Right lobe of liver (tissue), 4 donors: Measurements from ENCODE around the gene DHX30.

ENCODE experiments used
- POLR2A ChIP-seq: fragments of 450-650 bp; IDR thresholded peaks from one replicate; pipeline ENCODE4 v1.6.1; 2017; ENCODE audit warnings: antibody characterized with exemption, mild to moderate bottlenecking
- TF ChIP-seq, protein P1 (sequence below), 4 donors: fragments of 200-600 bp in 3 of 4; fragments of 450-650 bp in 1 of 4; IDR thresholded peaks; one replicate each; pipeline versions ENCODE4 v1.5.1 to v1.8.0; 2016 to 2022; ENCODE audit warnings: antibody characterized with exemption in 4 of 4, mild to moderate bottlenecking in 2 of 4
- donor health status: DM: no; HTN: no; CAD: no.
- donor health status: DM: no; HTN: no; CAD: no.
- donor health status: DM: no; HTN: yes; CAD: no.

DNA sequence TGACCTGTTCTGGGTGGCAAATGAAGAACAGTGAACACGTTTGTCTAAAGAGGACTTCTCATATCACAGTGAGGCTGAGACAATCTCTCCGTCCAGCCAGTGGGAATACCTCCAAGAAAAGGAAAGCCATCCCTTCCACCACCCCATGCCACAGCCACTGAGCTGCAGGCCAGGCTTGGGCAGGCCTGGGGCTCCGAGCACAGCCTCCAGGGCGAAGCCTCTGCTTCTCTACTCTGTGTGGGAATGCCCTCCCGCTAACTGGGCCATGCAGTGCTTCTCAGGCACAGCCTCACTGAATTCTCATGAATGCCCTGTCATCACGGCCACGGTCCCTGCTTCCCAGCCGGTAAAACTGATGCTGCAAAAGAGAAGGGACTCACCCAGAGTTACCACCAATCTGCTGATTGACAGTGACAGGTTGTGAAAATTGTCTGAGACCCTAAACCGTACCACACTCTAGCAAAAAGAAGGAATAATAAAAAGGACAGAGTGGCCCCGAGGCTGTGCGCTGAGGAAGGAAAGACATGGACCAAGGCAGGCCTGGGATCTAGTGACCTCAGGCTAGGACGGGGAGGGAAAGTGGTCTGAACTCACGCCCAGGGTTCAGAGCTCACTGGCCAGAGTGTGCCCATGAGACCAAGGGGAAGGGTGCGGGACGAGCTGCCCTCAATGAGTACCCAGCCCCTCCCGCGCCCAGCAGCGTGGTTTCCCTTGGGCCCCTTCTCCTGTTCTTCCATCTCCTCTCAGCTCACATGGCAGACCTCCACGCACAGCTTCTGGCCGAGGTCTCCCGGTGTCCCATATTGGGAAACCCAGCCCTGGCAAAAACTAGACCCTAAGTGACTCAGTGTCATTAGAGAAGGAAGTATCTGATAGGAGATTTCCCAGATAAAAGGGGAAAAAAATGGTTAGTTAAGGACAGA lies 52.8 kb downstream of the DHX30 start:
- TF ChIP-seq, protein P1, sequence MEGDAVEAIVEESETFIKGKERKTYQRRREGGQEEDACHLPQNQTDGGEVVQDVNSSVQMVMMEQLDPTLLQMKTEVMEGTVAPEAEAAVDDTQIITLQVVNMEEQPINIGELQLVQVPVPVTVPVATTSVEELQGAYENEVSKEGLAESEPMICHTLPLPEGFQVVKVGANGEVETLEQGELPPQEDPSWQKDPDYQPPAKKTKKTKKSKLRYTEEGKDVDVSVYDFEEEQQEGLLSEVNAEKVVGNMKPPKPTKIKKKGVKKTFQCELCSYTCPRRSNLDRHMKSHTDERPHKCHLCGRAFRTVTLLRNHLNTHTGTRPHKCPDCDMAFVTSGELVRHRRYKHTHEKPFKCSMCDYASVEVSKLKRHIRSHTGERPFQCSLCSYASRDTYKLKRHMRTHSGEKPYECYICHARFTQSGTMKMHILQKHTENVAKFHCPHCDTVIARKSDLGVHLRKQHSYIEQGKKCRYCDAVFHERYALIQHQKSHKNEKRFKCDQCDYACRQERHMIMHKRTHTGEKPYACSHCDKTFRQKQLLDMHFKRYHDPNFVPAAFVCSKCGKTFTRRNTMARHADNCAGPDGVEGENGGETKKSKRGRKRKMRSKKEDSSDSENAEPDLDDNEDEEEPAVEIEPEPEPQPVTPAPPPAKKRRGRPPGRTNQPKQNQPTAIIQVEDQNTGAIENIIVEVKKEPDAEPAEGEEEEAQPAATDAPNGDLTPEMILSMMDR (IDR thresholded peaks at IDR 0.05): no peak
- TF ChIP-seq POLR2A: no peak
